ENCODE measurements around the gene TPH2. TPM values are rescaled to one million over a fixed set of nuclear protein-coding genes. Genes with fewer than 3 reads are reported as not detected.

The TPH2 gene
- total RNA-seq, 1 experiment from 2014 or later: 0.83 TPM

DNA sequence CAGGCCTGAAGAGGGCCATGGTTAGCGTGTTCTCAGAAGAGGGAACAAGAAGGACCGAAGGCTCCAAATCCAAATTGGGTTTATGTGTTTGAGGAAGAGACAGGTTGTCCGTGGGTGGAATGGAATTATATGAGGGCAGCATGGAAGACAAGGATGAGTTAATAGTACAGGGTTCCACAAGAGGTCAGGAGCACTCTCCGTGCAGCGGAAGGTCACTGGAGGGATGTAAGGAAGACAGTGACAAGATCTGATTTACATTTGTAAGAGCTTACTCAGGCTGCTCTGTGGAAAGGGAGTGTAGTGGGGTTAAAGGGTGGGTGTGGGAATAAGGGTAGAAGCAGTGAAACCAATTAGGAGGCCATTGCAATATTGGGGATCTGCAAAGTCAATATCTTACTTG lies 97.0 kb downstream of the TPH2 start (continued):
- TF ChIP-seq ZBTB21 (CRISPR knock-in tag; IDR thresholded peaks at IDR 0.05; ENCODE audit: borderline replicate concordance): no peak
- TF ChIP-seq, protein P1, sequence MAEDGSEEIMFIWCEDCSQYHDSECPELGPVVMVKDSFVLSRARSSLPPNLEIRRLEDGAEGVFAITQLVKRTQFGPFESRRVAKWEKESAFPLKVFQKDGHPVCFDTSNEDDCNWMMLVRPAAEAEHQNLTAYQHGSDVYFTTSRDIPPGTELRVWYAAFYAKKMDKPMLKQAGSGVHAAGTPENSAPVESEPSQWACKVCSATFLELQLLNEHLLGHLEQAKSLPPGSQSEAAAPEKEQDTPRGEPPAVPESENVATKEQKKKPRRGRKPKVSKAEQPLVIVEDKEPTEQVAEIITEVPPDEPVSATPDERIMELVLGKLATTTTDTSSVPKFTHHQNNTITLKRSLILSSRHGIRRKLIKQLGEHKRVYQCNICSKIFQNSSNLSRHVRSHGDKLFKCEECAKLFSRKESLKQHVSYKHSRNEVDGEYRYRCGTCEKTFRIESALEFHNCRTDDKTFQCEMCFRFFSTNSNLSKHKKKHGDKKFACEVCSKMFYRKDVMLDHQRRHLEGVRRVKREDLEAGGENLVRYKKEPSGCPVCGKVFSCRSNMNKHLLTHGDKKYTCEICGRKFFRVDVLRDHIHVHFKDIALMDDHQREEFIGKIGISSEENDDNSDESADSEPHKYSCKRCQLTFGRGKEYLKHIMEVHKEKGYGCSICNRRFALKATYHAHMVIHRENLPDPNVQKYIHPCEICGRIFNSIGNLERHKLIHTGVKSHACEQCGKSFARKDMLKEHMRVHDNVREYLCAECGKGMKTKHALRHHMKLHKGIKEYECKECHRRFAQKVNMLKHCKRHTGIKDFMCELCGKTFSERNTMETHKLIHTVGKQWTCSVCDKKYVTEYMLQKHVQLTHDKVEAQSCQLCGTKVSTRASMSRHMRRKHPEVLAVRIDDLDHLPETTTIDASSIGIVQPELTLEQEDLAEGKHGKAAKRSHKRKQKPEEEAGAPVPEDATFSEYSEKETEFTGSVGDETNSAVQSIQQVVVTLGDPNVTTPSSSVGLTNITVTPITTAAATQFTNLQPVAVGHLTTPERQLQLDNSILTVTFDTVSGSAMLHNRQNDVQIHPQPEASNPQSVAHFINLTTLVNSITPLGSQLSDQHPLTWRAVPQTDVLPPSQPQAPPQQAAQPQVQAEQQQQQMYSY (CRISPR knock-in tag; IDR thresholded peaks at IDR 0.05): no peak

DNA sequence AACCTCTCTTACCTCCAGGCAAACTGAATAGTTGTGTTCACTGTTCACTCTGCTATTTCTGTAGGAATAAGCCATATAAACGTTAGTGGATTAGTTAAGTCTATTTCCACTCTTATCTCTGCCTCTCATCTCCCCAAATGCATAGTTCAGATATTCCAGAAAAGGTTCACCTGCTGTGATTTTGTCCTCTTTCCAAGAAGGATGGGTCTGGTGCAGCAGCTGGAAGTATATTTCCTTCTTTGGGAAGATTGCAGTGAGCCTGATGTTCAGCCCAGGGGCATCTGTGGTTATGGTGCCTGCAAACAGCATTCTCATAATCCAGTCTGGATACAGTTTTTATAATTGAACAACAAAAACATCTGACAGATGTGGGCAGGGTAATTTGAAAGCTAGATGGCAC lies 97.7 kb downstream of the TPH2 start:
- peaks cover 18% of the 10 kb centered on the region for H3K36me3 Mint-ChIP-seq
- H3K9me3 Mint-ChIP-seq: peaks cover 22% of the 10 kb centered on the region
- peaks cover 33% of the 10 kb centered on the region for H3K4me1 Mint-ChIP-seq
- TF ChIP-seq FOXP1 (CRISPR knock-in tag; IDR thresholded peaks at IDR 0.05; ENCODE audit: borderline replicate concordance) (no peak), ZBTB21 (CRISPR knock-in tag; IDR thresholded peaks at IDR 0.05; ENCODE audit: borderline replicate concordance) (no peak), HMGA2 (CRISPR knock-in tag; IDR thresholded peaks at IDR 0.05) (no peak), NR2C2 (CRISPR knock-in tag; IDR thresholded peaks at IDR 0.05) (no peak), JUN (CRISPR knock-in tag; IDR thresholded peaks at IDR 0.05) (no peak)
- TF ChIP-seq, protein P2, sequence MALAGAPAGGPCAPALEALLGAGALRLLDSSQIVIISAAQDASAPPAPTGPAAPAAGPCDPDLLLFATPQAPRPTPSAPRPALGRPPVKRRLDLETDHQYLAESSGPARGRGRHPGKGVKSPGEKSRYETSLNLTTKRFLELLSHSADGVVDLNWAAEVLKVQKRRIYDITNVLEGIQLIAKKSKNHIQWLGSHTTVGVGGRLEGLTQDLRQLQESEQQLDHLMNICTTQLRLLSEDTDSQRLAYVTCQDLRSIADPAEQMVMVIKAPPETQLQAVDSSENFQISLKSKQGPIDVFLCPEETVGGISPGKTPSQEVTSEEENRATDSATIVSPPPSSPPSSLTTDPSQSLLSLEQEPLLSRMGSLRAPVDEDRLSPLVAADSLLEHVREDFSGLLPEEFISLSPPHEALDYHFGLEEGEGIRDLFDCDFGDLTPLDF (CRISPR knock-in tag; IDR thresholded peaks at IDR 0.05): no peak
- TF ChIP-seq, protein P3, sequence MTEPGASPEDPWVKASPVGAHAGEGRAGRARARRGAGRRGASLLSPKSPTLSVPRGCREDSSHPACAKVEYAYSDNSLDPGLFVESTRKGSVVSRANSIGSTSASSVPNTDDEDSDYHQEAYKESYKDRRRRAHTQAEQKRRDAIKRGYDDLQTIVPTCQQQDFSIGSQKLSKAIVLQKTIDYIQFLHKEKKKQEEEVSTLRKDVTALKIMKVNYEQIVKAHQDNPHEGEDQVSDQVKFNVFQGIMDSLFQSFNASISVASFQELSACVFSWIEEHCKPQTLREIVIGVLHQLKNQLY (CRISPR knock-in tag; IDR thresholded peaks at IDR 0.05): no peak
- TF ChIP-seq, protein P4, sequence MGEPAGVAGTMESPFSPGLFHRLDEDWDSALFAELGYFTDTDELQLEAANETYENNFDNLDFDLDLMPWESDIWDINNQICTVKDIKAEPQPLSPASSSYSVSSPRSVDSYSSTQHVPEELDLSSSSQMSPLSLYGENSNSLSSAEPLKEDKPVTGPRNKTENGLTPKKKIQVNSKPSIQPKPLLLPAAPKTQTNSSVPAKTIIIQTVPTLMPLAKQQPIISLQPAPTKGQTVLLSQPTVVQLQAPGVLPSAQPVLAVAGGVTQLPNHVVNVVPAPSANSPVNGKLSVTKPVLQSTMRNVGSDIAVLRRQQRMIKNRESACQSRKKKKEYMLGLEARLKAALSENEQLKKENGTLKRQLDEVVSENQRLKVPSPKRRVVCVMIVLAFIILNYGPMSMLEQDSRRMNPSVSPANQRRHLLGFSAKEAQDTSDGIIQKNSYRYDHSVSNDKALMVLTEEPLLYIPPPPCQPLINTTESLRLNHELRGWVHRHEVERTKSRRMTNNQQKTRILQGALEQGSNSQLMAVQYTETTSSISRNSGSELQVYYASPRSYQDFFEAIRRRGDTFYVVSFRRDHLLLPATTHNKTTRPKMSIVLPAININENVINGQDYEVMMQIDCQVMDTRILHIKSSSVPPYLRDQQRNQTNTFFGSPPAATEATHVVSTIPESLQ (CRISPR knock-in tag; IDR thresholded peaks at IDR 0.05): no peak
- ChIA-PET POLR2A (no interaction called here), CTCF (interaction anchor here (0.6 to 1.7 kb wide), 2 partner anchors 10 to 19 kb away, joined by 3 to 8 read pairs; no protein-coding TSS in a partner anchor)
- no peak overlapping the region for H3K4me3 Mint-ChIP-seq
- ATAC-seq (no peak), DNase-seq (ENCODE audit: low spot score) (no peak)
- no peak overlapping the region for H3K27ac Mint-ChIP-seq
- no peaks in the 10 kb centered on the region for H3K27me3 Mint-ChIP-seq (ENCODE audit: low read depth)

DNA sequence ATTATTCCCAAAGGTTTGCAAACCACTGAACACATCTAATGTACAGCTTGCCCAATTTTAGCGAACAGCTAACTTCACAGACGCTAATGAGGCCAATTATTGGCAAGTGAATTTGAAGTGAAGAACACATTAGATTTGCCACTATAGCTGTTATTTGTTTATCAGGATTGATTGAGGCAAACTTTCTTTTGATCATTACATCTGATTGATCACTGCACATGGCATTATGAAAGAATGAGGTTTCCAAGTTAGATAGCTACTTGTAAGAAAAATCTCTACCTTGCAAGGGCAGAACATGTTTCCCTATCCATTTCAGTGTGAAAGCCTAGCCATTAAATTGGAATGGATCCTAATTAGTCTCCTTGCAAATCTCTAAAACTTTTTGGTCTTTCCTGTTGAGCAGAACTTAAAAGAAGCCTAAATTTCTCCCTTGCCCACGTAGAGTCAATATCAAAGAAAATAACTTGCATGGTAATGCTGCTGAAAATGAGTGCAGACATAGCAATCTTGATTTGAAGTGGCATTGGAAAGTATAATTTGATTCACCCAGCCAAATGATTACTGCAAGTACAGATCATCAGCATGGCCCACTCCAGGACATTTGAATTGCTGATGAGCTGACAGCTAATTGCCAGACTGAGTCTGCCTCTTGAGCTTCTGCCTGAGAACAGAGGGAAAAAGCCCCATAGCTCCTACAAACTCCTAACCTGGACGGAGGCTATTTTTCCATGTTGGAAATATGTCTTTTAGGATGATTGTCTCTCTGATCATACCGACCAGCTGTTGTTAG lies 98.6 kb downstream of the TPH2 start:
- H3K4me1 Mint-ChIP-seq: peaks cover 33% of the 10 kb centered on the region
- ATAC-seq: 0 out of 2 replicates have a peak, but pooled peaks have one; percentile 24
- H3K9me3 Mint-ChIP-seq: peaks cover 22% of the 10 kb centered on the region
- ChIA-PET POLR2A (no interaction called here), CTCF (interaction anchor here (1.7 kb wide), 1 partner anchor 20 kb away, joined by 8 read pairs; no protein-coding TSS in a partner anchor)
- no peaks in the 10 kb centered on the region for H3K27me3 Mint-ChIP-seq (ENCODE audit: low read depth)
- DNase-seq (ENCODE audit: low spot score): no peak
- no peak overlapping the region for H3K27ac Mint-ChIP-seq
- H3K4me3 Mint-ChIP-seq: no peak overlapping the region
- H3K36me3 Mint-ChIP-seq: peaks cover 18% of the 10 kb centered on the region
- TF ChIP-seq ZNF317 (CRISPR knock-in tag; IDR thresholded peaks at IDR 0.05; ENCODE audit: borderline replicate concordance, low read depth) (no peak), ZNF121 (CRISPR knock-in tag; IDR thresholded peaks at IDR 0.05) (no peak), CBFB (CRISPR knock-in tag; IDR thresholded peaks at IDR 0.05; ENCODE audit: low read depth) (no peak), ZNF219 (CRISPR knock-in tag; IDR thresholded peaks at IDR 0.05; ENCODE audit: borderline replicate concordance) (no peak), NR2C2 (CRISPR knock-in tag; IDR thresholded peaks at IDR 0.05) (no peak), ELF4 (CRISPR knock-in tag; IDR thresholded peaks at IDR 0.05; ENCODE audit: low read depth) (no peak)
- TF ChIP-seq, protein P5, sequence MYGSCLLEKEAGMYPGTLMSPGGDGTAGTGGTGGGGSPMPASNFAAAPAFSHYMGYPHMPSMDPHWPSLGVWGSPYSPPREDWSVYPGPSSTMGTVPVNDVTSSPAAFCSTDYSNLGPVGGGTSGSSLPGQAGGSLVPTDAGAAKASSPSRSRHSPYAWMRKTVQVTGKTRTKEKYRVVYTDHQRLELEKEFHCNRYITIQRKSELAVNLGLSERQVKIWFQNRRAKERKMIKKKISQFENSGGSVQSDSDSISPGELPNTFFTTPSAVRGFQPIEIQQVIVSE (CRISPR knock-in tag; IDR thresholded peaks at IDR 0.05; ENCODE audit: borderline replicate concordance): no peak
- TF ChIP-seq, protein P6, sequence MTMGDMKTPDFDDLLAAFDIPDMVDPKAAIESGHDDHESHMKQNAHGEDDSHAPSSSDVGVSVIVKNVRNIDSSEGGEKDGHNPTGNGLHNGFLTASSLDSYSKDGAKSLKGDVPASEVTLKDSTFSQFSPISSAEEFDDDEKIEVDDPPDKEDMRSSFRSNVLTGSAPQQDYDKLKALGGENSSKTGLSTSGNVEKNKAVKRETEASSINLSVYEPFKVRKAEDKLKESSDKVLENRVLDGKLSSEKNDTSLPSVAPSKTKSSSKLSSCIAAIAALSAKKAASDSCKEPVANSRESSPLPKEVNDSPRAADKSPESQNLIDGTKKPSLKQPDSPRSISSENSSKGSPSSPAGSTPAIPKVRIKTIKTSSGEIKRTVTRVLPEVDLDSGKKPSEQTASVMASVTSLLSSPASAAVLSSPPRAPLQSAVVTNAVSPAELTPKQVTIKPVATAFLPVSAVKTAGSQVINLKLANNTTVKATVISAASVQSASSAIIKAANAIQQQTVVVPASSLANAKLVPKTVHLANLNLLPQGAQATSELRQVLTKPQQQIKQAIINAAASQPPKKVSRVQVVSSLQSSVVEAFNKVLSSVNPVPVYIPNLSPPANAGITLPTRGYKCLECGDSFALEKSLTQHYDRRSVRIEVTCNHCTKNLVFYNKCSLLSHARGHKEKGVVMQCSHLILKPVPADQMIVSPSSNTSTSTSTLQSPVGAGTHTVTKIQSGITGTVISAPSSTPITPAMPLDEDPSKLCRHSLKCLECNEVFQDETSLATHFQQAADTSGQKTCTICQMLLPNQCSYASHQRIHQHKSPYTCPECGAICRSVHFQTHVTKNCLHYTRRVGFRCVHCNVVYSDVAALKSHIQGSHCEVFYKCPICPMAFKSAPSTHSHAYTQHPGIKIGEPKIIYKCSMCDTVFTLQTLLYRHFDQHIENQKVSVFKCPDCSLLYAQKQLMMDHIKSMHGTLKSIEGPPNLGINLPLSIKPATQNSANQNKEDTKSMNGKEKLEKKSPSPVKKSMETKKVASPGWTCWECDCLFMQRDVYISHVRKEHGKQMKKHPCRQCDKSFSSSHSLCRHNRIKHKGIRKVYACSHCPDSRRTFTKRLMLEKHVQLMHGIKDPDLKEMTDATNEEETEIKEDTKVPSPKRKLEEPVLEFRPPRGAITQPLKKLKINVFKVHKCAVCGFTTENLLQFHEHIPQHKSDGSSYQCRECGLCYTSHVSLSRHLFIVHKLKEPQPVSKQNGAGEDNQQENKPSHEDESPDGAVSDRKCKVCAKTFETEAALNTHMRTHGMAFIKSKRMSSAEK (CRISPR knock-in tag; IDR thresholded peaks at IDR 0.05; ENCODE audit: borderline replicate concordance): no peak
- TF ChIP-seq, protein P7, sequence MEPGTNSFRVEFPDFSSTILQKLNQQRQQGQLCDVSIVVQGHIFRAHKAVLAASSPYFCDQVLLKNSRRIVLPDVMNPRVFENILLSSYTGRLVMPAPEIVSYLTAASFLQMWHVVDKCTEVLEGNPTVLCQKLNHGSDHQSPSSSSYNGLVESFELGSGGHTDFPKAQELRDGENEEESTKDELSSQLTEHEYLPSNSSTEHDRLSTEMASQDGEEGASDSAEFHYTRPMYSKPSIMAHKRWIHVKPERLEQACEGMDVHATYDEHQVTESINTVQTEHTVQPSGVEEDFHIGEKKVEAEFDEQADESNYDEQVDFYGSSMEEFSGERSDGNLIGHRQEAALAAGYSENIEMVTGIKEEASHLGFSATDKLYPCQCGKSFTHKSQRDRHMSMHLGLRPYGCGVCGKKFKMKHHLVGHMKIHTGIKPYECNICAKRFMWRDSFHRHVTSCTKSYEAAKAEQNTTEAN (CRISPR knock-in tag; IDR thresholded peaks at IDR 0.05): no peak

Measured in WTC11 (cell line).